OCI-M2 (cell line): ENCODE data around the gene PAQR5.
"Not testable (repeated sequence)": the region's sequence is repeated elsewhere in the genome, so short reads cannot be mapped to it uniquely, and the experiment has no call there.

ENCODE experiments used
- DNase-seq: peaks from one replicate; lab custom pipeline; 2025; ENCODE audit not compliant: unreplicated experiment; lab: John Stamatoyannopoulos, UW

The PAQR5 gene, protein sequence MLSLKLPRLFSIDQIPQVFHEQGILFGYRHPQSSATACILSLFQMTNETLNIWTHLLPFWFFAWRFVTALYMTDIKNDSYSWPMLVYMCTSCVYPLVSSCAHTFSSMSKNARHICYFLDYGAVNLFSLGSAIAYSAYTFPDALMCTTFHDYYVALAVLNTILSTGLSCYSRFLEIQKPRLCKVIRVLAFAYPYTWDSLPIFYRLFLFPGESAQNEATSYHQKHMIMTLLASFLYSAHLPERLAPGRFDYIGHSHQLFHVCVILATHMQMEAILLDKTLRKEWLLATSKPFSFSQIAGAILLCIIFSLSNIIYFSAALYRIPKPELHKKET

DNA sequence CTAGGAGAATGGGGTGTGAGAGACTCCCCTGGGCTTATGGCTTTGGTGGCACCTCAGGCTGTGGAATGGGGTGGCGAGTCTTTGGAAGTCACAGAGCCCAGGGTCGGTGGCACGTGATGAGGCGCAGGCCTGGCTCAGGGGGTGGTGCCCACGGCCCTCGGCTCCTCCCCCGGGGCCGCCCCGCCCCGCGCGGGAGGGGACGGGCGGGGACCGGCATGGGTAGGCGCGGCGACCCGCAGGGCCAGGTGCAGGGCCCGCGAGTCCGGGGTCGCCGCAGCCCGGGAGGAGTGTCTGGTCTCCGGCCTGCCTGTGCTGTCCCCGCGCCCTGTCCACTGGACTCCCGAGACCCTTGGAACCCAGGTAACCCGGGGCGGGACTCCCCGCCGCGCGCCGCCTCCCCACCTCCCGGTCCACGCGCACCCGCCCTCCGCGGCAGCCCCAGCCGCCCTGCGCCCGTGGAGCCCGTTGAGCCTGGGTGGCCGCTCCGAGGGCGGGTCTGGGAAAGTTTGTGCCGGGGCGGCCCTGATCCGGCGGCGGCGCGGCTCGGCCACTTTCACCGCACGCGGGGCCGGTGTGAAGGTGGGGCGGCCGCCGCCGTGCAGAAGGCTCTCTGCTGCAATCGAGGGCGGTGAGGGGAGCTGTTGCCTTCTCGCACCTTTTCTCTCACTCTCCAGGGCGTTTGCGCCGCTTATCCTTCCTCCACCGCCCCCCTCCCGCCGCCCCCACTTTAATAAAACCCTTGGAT lies at the start of gene PAQR5:
Gene PAQR5, plus strand, starts transcription at position 216 of the 745 bp plus-strand sequence. CDS start 61,169 bp downstream, outside the sequence.
- no peak for DNase-seq

DNA sequence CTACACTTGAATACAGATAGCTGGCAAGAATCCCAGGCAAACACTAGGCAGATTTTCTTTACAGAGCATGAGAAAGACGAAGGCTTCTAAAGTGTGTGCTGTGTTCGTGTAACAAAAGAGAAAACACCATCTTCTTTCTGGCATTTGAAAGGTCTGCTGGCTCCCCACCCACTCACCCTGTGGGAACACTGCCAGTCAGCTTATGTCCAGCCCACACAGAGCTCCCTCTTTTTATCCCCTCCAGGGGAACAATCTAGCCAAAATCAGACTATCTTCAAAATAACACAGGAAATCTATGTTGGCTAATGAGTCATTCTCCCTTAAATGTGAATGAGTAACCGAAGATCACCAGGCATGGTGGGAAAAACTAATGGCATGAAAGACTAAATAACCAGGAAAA lies 45.6 kb upstream of the PAQR5 start:
- no peak for DNase-seq

DNA sequence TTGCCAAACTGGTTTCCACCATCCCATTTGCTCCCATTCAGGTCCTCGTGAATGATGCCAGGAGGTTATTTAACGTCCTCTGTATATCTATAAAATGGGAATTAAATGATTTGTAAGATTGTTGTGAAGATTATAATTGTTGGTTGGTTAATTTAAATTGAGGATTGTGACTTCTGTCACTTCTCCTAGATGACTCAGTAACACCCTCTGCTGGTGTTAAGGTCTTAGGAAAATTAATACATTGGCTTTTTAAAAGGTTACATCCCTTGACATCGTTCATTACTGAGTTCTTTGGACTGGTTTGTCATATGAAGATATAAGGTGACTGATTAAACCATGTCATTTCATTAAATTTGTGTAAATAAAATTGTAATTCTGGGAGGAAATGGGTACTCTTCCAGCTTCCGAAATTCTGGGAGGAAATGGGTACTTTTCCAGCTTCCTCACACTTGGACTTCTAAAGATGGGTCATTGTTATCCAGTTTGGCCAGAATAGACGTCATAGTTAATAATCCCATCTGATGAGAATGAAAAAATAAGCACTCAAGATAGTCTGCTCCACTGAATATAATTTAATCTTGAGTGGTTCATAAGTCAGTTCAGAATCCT lies 33.3 kb upstream of the PAQR5 start:
- DNase-seq, result no peak

DNA sequence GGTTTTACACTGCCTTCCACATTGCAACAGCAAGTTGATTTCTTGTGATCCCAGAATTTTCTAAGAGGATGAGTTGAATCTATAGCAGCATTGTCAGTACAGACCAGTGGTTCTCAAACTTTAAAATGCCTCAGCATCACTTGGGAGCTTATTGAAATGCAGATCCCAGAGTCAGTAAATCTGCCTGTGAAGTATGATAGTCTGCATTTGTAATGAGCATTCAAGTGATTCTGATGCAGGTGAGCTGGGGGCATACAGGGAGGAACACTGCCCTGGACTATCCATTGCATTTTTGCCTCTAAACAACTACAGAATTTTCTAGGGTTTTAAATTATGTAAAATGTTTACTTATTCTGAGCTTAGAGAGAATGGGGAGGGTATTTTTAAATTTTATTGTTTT lies 27.5 kb upstream of the PAQR5 start:
- DNase-seq, result no peak

DNA sequence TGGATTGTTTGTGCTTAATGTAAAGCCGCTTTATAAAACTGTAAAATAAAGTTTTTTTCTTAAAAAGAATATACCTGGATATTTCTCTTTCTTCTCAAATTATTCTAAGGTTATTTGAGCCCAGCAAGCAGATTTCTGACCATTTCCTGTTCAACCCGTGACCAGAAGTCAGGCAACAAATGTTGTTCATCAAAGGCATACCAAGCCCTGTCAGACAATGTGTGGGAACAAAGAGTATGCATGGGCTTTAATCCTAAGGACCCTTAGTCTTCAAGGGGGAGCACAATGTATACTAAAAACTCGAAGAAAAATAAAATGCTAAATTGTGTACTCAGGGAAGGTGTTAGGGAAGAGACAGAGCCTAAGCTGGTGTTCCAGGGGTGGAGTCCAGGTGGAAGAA lies 26.6 kb upstream of the PAQR5 start:
- DNase-seq, result no peak

DNA sequence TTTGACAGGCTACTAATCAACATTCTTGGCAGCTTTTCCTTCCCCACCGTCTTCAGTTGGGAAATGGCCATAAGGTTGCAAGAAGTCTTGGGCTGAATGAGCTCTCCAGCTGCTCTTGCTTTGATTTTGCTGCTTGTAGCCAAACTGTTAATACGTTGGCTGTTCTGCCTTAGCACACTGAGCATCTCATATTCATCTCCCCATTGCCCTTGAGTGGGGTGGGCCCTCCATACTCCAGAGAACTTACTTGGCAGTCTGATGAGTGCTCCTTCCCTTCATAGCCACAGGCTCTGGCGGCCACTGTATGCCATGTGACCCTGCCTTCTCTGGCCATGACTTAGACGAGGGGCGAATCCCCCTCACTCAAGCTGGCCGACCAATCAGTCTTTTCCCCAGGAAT lies 25.8 kb upstream of the PAQR5 start:
- no peak for DNase-seq

DNA sequence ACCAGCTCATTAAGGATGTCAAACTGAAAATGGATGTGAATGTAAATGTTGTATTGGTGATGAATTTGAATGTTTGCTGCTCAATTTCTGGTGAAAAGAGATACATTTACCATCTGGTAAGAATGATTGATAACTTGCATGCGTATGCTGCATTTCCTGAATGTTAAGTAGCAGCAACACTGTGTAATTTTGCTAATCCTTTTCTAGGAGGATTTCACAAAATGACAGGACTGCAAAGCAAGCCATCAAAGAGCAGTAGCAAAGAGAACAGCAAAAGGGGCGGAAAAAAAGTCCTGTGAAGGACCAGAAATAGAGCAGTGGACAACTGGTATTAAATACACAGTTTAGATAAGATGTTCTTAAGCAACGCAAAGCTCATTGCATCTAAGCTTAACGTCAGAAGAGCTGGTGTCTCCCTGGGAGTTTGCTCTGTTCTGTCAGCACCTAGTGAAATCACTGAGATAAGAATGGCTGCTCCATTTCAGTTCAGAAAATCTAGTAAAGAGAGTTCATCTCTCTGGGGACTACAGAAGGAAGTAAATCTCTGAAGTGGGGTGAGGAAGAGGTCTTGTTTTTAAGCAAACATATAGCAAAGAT lies 23.5 kb upstream of the PAQR5 start:
- DNase-seq, result no peak

DNA sequence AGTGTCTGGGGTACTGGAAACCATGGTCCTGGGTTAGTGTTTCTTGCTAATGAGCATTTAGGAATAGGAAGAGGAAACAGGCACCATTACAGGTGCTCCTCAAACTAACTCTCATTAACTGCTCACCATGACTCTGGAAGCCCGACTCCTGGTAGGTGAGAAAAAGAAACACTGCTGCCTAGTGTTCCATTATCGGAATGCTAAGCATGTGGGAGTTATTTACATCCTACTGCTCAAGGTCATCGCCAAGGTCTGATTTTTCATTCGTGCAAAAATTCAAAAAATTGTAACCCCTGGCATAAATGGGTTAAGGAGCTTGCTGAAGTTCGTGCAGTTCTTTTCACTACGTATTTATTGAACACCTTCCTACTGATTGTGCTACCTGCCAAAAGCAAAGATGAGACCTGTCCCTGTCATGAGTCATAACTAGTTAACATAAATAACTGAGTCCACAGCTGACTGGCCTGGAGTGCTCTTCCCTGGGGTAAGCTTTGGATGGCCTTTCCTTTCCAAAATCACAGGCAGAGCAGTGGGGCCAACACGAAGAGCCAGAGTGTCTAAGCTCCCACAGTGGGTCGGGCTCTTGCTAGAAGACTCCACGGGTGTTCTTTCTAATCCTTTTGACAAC lies 22.7 kb upstream of the PAQR5 start:
- DNase-seq, result no peak

DNA sequence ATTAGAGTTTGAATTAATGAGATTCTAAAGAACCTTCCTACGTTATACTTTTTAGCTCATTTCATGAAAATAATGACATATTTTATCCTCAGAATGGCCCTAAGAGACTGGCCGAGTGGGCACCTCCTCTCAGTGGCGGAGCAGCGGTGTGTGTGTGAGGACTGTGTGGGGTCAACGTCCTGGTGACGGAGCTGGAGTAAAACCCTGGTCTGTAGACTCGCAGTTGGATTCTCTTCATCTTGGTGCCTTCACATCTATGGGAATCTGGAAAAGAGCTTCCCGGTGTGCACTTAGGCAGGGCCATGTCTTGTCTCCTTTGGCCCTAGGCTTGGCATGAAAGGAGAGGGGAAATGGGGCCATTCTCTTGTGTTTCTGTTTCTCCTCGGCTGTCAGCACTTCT lies 21.4 kb upstream of the PAQR5 start:
- no peak for DNase-seq

DNA sequence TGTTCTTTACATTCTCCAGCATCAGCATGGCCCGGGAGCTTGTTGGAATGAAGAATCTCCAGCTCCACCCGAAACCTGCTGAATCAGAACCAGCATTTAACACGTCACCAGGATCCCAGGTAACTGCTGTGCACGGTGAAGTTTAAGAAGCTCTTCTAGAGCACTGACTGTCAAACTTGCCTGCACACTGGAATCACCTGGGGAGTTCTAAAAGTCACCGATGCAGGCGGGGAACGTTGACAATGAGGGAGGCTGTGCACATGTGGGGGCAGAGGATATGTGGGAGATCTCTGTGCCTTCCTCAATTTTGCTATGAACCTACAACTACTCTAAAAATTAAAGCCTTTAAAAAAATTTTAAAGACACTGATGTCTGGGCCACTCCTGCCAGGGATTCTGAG lies 19.1 kb upstream of the PAQR5 start:
- no peak for DNase-seq

DNA sequence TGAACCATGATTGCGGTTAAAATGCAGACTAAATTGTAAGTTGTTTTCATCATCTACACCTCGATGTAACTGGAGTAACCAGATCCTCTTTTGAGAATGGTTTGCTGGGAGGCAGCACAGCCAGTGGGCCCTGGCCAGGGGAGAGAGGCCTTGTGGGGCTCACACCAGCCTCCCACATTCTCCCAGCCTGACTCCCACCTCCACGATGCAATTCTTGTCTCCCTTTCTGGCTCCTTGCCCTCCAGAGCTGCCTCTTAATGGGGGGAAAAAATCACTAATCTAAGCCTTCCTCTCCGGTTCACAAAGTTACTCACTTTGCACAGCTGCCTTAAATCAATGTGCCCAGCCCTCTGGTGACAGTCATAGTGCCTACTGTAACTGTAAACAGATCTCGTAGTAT lies 17.9 kb upstream of the PAQR5 start:
- no peak for DNase-seq

DNA sequence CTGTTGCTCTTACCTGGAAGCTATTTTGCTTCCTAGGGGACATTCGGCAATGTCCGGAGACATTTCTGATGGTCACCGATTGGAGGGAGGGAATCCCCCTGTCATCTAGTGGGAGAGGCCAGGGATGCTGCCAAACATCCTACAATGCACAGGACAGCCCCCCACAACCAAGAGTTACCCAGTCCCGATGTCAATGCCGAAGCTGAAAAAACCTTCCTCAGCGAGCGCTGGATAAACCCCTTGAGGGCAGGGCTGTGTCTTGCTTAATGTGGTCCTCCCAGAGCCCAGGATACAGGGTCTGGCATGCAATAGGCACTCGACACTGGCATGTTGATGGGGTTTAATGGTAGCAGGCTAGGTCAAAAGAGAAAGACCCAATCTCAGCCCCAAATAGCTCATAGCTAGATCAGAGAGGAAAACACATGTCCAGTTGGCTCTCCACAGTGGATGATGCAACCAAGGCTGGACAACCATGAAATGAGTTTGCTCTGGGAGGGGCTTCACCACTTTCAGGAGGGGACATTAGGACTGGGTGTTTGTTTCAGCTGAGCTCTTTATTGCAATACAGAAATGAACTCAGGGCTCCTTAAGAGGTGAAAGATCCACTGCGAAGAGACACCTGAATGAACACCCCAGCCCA lies 16.5 kb upstream of the PAQR5 start:
- no peak for DNase-seq

DNA sequence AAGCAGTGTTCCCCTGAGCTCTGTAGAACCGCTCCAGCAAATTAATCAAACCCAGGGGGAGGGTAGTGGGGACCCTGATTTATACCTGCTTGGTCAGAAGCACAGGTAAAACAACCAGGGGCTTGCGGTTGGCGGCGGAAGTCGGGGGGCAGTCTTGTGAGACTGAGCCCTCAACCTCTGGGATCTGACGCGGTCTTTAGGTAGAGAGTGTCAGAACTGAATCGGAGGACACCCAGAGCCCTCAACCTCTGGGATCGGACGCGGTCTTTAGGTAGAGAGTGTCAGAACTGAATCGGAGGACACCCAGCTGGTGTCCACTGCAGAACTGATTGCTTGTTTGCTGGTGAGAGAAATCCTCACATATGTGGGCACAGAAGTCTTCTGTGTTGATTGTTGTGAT lies 12.9 kb upstream of the PAQR5 start:
- DNase-seq, result no peak

DNA sequence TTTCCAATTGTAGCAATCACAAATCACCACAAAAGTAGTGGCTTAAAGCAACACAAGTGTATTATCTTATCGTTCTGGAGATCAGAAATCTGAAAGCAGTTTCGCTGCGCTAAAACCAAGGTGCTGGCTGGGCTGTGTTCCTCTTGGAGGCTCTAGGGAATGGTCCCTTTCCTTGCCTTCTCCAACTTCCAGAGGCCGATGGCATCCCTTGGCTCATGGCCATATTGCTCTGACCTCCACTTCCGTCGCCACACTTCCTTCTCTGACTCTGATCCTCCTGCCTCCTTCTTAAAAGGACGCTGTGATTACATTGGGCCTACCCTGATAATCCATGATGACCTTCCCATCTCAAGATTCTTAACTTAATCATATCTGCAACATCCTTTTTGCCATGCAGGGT lies 10.7 kb upstream of the PAQR5 start:
- no peak for DNase-seq

DNA sequence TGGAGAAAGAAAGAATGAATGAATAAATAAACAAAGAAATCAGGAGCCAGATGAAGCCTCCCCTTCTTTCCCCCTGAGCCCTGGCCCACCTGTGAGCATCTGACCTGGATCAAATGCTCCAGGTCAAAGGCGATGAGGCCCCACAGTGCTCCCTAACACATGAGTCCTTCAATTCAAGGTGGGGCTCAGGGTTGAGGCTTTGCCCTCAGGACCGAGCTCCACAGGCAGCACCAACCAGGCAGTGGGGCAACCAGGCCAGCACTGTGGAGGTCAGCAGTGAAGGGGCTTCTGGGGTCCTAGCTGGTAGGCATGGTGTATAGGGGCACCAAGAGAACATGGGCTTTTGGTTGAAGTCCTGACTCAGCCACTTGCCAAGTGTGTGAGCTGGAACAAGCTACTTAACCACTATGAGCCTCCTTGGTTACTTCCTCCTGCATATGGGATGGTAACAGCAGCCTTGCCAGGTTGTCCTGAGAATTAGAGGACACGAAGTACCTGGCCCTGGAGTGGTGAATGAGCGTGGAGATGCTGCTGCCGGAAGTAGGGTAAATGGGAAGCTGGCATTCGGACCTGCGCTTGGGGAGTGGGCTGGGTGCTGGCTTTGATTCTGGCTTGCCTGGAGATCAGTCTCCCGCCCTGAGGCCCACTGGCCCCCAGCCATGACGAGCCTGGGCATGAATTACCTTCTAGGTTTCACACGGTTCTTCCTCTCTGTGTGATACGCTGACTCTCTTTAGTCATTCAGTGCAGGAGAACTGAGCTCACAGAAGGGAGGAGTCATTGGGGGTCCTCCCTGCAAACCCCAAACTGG lies 10.0 kb upstream of the PAQR5 start:
- DNase-seq, result no peak

DNA sequence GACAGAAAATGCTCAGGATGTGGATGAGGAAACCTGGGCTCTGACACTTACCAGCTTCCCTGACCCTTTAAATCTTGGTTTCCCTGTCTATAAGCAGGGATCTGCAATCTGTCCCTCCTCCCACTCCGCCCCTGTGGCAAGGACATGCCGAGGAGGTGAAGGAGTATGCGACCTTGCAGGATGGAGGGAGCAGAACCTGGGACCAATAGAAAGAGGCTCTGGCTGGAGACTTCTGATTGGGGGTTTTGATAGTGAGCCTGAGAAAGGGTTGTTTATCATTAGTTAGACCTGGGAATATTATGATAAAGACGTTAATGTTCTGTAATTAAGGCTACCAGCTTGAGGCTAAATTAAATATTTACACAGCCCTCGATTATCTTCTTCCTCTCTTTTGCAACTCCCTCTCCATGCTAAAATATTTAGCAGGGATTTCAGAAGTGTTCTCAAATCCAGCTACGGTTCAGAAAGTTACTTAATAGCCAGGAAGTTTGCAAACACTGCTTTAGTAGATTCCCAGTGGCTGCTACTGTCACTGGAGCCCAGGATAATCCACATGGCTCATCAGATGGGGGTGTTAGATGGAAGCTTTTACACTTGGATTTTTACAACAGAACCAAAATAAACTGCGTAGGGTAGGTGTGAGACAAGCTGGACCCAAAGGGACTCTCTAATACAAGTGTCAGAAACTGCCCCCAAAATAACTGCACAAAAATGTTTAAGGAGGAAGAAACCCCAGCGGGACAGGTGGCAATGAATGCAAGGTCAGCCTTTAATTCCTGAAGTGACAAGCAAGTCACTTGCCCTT lies 9.2 kb upstream of the PAQR5 start:
- no peak for DNase-seq

DNA sequence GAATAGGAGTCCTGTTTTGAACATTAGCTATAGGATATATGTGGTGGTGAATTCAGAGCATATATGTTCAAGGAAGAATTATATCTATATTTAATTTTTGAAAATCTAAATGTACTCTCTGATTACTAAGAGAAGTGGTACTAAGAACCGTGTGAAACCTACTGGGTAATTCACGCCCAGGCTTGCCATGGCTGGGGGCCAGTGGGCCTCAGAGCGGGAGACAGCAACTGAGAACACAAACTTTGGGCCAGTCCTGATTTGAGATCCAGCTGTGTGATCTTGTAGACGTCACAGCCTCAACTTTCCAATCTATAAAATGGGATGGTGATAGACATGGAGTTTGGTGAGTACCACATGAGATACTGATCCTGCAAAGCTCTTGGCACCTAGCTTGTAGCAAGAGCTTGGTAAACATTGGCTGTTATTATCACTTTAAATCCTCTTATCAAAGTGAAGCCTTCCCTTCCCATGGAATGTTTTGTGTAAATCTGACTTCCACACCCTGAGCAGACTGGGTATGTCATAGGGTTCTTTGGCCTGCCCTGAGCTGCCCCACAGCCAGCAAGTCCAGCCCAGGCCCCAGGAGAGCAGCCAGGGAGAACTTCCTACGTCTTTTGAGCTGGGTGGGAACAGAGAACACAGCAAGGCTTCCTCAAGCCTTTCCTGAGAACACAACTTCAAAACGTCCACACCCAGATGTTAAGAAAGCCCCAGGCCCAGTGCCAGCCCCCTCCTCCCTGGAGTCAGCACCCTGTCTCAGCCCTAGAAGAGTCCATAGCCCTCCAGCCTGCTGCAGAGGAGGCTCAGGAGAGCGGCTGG lies 8.2 kb upstream of the PAQR5 start:
- no peak for DNase-seq

DNA sequence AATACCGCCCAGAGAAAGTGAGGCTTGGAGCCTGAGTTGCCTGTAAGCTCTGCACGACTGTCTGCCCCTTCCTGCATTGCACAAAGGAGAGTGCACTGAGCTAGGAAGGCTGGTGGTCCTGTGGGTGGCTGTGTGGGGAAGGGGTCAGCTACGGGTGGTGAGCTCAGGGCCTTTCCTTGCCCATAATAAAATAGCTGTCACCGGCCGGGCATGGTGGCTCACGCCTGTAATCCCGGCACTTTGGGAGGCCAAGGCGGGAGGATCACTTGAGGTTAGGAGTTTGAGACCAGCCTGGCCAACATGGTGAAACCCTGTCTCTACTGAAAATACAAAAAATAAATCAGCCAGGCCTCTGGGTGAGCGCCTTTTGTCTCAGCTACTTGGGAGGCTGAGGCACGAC lies 7.1 kb upstream of the PAQR5 start:
- DNase-seq, result not testable (repeated sequence)
